CD14-positive monocyte (primary cell): ENCODE data around the gene CIART. TPM values are rescaled to one million over a fixed set of nuclear protein-coding genes. Genes with fewer than 3 reads are reported as not detected.

Experiments used
- DNase-seq, 3 donors: peaks; one replicate each; pipeline ENCODE4 v3.0.0-alpha.2; 2011 to 2022
- H2AFZ ChIP-seq: 2 replicates; pipeline ENCODE4 v1.6.0; 2012; ENCODE audit warnings: mild to moderate bottlenecking, low read depth, low read length, inconsistent platforms; ENCODE audit not compliant: insufficient read depth, poor library complexity, severe bottlenecking
- H3K27ac ChIP-seq, 2 donors: 1 replicate in 1 of 2; 2 replicates in 1 of 2; pipeline ENCODE4 v1.5.1; 2012 to 2013; ENCODE audit warnings: low read length in 2 of 2, control low read depth in 1 of 2, inconsistent platforms in 1 of 2, low read depth in 1 of 2, mild to moderate bottlenecking in 1 of 2
- H3K27me3 ChIP-seq, 2 donors: one replicate each; pipeline versions ENCODE4 v1.6.0 to v1.6.1; 2011 to 2013; ENCODE audit warnings: low read length in 2 of 2; ENCODE audit not compliant: control insufficient read depth in 2 of 2, insufficient read depth in 2 of 2
- H3K36me3 ChIP-seq, 2 donors: replicated peaks in 1 of 2; 1 replicate in 1 of 2; 2 replicates in 1 of 2; pipeline versions ENCODE4 v1.5.1 to v1.6.1; 2012 to 2013; ENCODE audit warnings: low read length in 2 of 2, control low read depth in 1 of 2, inconsistent platforms in 1 of 2, mild to moderate bottlenecking in 1 of 2; ENCODE audit not compliant: insufficient read depth in 2 of 2, control insufficient read depth in 1 of 2
- H3K4me1 ChIP-seq, 2 donors: 1 replicate in 1 of 2; 2 replicates in 1 of 2; pipeline versions ENCODE4 v1.5.1 to v1.6.1; 2012 to 2013; ENCODE audit warnings: low read length in 2 of 2, control low read depth in 1 of 2, inconsistent platforms in 1 of 2, mild to moderate bottlenecking in 1 of 2, moderate library complexity in 1 of 2; ENCODE audit not compliant: insufficient read depth in 2 of 2, control insufficient read depth in 1 of 2
- H3K4me2 ChIP-seq: replicated peaks from 2 replicates; pipeline ENCODE3; 2012; ENCODE audit warnings: low read length, moderate library complexity, mild to moderate bottlenecking; ENCODE audit not compliant: poor library complexity, severe bottlenecking; ENCODE audit errors: extremely low read depth
- H3K4me3 ChIP-seq, 3 experiments: fragments of 200-600 bp in 1 of 3; sonication (generic) in 1 of 3; replicated peaks in 1 of 3; 1 replicate in 2 of 3; 2 replicates in 1 of 3; pipeline ENCODE4 v1.5.1; 2011 to 2013; ENCODE audit warnings: low read length in 3 of 3, mild to moderate bottlenecking in 3 of 3, control low read depth in 2 of 3, low read depth in 2 of 3, inconsistent platforms in 1 of 3, moderate library complexity in 1 of 3
- H3K79me2 ChIP-seq: 2 replicates; pipeline ENCODE4 v1.6.0; 2012; ENCODE audit warnings: mild to moderate bottlenecking, control low read depth, inconsistent platforms, low read length, moderate library complexity; ENCODE audit not compliant: insufficient read depth
- H3K9ac ChIP-seq: 2 replicates; pipeline ENCODE4 v1.6.0; 2017; ENCODE audit warnings: low read length, mild to moderate bottlenecking; ENCODE audit not compliant: insufficient read depth, poor library complexity, severe bottlenecking
- H3K9me3 ChIP-seq, 2 donors: replicated peaks in 1 of 2; 1 replicate in 1 of 2; 2 replicates in 1 of 2; pipeline versions ENCODE4 v1.5.1 to v1.6.1; 2012 to 2013; ENCODE audit warnings: low read length in 2 of 2, control low read depth in 1 of 2; ENCODE audit not compliant: control insufficient read depth in 1 of 2, insufficient read depth in 1 of 2
- H4K20me1 ChIP-seq: 2 replicates; pipeline ENCODE4 v1.6.0; 2012; ENCODE audit warnings: mild to moderate bottlenecking, low read length, control low read depth, moderate library complexity; ENCODE audit not compliant: insufficient read depth
- H3K27ac Mint-ChIP-seq, 7 donors: one replicate each; pipeline ENCODE4 v1.8.0; 2020; ENCODE audit warnings: mild to moderate bottlenecking in 7 of 7, mixed read lengths in 7 of 7, moderate library complexity in 6 of 7, inconsistent platforms in 2 of 7
- H3K27me3 Mint-ChIP-seq, 3 donors: one replicate each; pipeline ENCODE4 v1.8.0; 2021 to 2022; ENCODE audit warnings: low read depth in 3 of 3, mild to moderate bottlenecking in 3 of 3, mixed read lengths in 3 of 3, moderate library complexity in 3 of 3, inconsistent platforms in 1 of 3
- H3K36me3 Mint-ChIP-seq, 2 donors: one replicate each; pipeline ENCODE4 v1.8.0; 2020; ENCODE audit warnings: mixed read lengths in 2 of 2, inconsistent platforms in 1 of 2, mild to moderate bottlenecking in 1 of 2
- H3K4me1 Mint-ChIP-seq: one replicate; pipeline ENCODE4 v1.8.0; 2020; ENCODE audit warnings: mild to moderate bottlenecking, mixed read lengths
- H3K4me3 Mint-ChIP-seq, 2 donors: one replicate each; pipeline ENCODE4 v1.8.0; 2020; ENCODE audit warnings: mild to moderate bottlenecking in 2 of 2, mixed read lengths in 2 of 2, moderate library complexity in 1 of 2
- H3K9me3 Mint-ChIP-seq, 7 donors: one replicate each; pipeline ENCODE4 v1.8.0; 2020 to 2022; ENCODE audit warnings: mixed read lengths in 7 of 7, mild to moderate bottlenecking in 6 of 7, moderate library complexity in 6 of 7, inconsistent platforms in 2 of 7
- WGBS: methylation state at CpG from one replicate; pipeline ENCODE4 v1.1.5; 2013; ENCODE audit warnings: missing lambda C conversion rate; ENCODE audit not compliant: insufficient coverage; 5-methylcytosine and 5-hydroxymethylcytosine counted together
- intact Hi-C, 2 donors: fragments of 100-400 bp; cut with micrococcal nuclease; formaldehyde crosslinking; loops; one replicate each; pipeline versions ENCODE4 v1.15.0 to v1.15.1; 2023
- polyA plus RNA-seq, 3 donors: library from polyadenylated mRNA; depleted of rRNA in 1 of 3; unstranded in 2 of 3; stranded (reverse) in 1 of 3; fragments of 300-500 nt in 2 of 3; fragments of >200 nt in 1 of 3; fragmentation: Illumina TruSeq in 2 of 3; gene quantifications; 1 replicate in 2 of 3; 2 replicates in 1 of 3; pipeline ENCODE4 v1.2.3, GENCODE V29; 2012 to 2021
- TF ChIP-seq, protein P1 (sequence below): fragments of 200-600 bp; IDR thresholded peaks from one replicate; pipeline ENCODE4 v1.8.0; 2022; ENCODE audit warnings: antibody characterized with exemption, mild to moderate bottlenecking

The CIART gene
- polyA plus RNA-seq, 3 donors = 0.61 TPM; not detected in 2

DNA sequence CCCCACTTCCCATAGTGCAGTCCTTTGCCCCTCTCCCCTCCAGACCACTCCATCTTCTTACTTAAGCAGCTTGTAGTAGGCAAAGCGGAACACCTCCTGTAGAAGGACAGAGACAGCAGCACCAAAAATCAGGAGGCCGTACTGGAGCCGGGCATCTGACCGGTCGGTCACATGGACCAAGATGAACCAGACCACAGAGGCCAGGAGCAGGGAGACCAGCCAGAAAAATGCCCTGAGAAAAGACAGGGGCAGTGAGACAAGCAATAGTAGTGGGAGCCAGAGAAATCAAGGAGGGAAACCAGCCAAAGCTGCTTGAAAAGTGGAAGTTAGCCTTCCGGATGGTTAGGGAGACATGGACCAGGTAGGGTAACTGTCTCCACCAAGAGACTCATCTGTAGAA is 14.5 kb upstream of the CIART start:
- 46% methylated on average over 6 of the region's 6 CpGs for WGBS
- Mint-ChIP-seq H3K36me3 (peaks cover 35 to 38% of the 10 kb centered on the region in 2 donors), H3K27me3 (peaks cover 0 to 6% (median 2%) of the 10 kb centered on the region in 3 donors), H3K4me1 (peaks cover 46% of the 10 kb centered on the region), H3K4me3 (peak overlapping the region; percentile 98 to 99), H3K9me3 (peaks cover 0 to 1% (median 0%) of the 10 kb centered on the region in 7 donors), H3K27ac (peak overlapping the region; percentile 97 to 99 (median 98))
- Histone ChIP-seq H3K4me1 (peaks cover 27 to 44% of the 10 kb centered on the region in 2 donors), H3K4me2 (peak overlapping the region; percentile 97), H3K9me3 (no peaks in the 10 kb centered on the region), H3K9ac (peak overlapping the region; percentile 98), H3K4me3 (peak overlapping the region; percentile 85 to 97 (median 95)), H4K20me1 (no peaks in the 10 kb centered on the region), H3K27ac (peak overlapping the region; percentile 89 to 98), H3K79me2 (peaks cover 28% of the 10 kb centered on the region), H2AFZ (peak overlapping the region; percentile 91), H3K36me3 (peaks cover 28 to 36% of the 10 kb centered on the region in 2 donors), H3K27me3 (no peaks in the 10 kb centered on the region)
- no peak for DNase-seq
- TF ChIP-seq, protein P1, sequence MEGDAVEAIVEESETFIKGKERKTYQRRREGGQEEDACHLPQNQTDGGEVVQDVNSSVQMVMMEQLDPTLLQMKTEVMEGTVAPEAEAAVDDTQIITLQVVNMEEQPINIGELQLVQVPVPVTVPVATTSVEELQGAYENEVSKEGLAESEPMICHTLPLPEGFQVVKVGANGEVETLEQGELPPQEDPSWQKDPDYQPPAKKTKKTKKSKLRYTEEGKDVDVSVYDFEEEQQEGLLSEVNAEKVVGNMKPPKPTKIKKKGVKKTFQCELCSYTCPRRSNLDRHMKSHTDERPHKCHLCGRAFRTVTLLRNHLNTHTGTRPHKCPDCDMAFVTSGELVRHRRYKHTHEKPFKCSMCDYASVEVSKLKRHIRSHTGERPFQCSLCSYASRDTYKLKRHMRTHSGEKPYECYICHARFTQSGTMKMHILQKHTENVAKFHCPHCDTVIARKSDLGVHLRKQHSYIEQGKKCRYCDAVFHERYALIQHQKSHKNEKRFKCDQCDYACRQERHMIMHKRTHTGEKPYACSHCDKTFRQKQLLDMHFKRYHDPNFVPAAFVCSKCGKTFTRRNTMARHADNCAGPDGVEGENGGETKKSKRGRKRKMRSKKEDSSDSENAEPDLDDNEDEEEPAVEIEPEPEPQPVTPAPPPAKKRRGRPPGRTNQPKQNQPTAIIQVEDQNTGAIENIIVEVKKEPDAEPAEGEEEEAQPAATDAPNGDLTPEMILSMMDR = no peak
- intact Hi-C loops = loop anchor here in 1 of 2 donors (2.0 to 10.0 kb wide), 2 partner anchors 55 to 287 kb away; no protein-coding TSS in a partner anchor

DNA sequence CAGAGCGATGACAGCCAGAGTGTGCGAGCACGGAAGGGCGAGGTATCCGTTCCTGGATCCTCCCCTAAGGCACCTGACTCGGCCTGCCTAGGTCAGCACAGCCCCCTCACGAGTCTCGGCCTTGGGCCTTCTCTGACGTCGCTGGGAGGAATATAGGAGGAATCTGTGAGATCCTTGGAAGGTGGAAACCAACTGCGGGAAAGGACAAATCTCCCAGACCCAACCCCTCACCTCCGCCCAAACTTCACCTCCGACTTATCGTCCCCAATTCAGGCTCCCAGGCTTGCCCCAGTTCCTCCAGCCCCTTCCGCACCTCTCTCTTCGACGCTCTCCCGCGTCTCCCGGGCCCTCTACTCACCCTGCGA is 14.0 kb upstream of the CIART start:
- H3K27ac Mint-ChIP-seq = peak overlapping the region; percentile 97 to 99 (median 98)
- Histone ChIP-seq H3K27ac (peak overlapping the region; percentile 89 to 98), H3K9me3 (no peaks in the 10 kb centered on the region), H3K4me1 (peaks cover 31 to 49% of the 10 kb centered on the region in 2 donors), H3K36me3 (peaks cover 28 to 36% of the 10 kb centered on the region in 2 donors), H3K9ac (peak overlapping the region; percentile 98), H3K79me2 (peaks cover 28% of the 10 kb centered on the region), H3K27me3 (no peaks in the 10 kb centered on the region), H3K4me2 (peak overlapping the region; percentile 97), H3K4me3 (peak overlapping the region; percentile 85 to 97 (median 95)), H2AFZ (peak overlapping the region; percentile 91), H4K20me1 (no peaks in the 10 kb centered on the region)
- peaks cover 35 to 38% of the 10 kb centered on the region in 2 donors for H3K36me3 Mint-ChIP-seq
- H3K4me1 Mint-ChIP-seq = peaks cover 50% of the 10 kb centered on the region
- intact Hi-C loops = loop anchor here in 1 of 2 donors (2.0 to 10.0 kb wide), 2 partner anchors 54 to 286 kb away; no protein-coding TSS in a partner anchor
- peaks cover 0 to 1% (median 0%) of the 10 kb centered on the region in 7 donors for H3K9me3 Mint-ChIP-seq
- peak overlapping the region; percentile 98 to 99 for H3K4me3 Mint-ChIP-seq
- peak in 2 of 3 donors; percentile 31 to 48 for DNase-seq
- WGBS = 0% methylated on average over 15 of the region's 21 CpGs
- H3K27me3 Mint-ChIP-seq = peaks cover 0 to 6% (median 2%) of the 10 kb centered on the region in 3 donors
- TF ChIP-seq, protein P1 = no peak
